ENCODE results near the gene PPP4R4.
"Not testable (repeated sequence)": the region's sequence is repeated elsewhere in the genome, so short reads cannot be mapped to it uniquely, and the experiment has no call there.

PPP4R4 gene

DNA sequence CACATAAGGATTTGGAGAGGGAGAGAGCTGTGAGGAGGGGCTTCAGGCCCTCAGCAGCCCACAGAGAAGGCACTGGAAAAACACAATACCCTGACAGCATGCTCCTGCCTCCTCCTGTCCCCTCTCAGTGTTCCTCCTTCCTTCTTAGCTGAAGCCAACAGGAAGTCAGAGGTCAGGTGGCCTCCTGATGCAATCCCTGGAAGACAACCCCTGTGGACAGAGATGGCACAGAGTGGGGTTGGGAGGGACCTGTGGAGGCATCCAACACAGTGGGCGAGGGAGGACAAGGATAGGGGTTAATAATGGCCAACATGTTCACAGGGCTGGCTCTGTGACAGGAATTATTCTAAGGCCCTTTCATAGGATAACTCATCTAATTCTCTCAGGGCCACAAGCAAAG is 29.4 kb upstream of the PPP4R4 start:
- no peak overlapping the region for H3K4me3 ChIP-seq (ENCODE audit: low read depth, low read length)
- TF ChIP-seq, protein P1, sequence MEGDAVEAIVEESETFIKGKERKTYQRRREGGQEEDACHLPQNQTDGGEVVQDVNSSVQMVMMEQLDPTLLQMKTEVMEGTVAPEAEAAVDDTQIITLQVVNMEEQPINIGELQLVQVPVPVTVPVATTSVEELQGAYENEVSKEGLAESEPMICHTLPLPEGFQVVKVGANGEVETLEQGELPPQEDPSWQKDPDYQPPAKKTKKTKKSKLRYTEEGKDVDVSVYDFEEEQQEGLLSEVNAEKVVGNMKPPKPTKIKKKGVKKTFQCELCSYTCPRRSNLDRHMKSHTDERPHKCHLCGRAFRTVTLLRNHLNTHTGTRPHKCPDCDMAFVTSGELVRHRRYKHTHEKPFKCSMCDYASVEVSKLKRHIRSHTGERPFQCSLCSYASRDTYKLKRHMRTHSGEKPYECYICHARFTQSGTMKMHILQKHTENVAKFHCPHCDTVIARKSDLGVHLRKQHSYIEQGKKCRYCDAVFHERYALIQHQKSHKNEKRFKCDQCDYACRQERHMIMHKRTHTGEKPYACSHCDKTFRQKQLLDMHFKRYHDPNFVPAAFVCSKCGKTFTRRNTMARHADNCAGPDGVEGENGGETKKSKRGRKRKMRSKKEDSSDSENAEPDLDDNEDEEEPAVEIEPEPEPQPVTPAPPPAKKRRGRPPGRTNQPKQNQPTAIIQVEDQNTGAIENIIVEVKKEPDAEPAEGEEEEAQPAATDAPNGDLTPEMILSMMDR (IDR thresholded peaks at IDR 0.05; ENCODE audit: borderline replicate concordance, insufficient read depth, low read depth, low read length) = no peak

DNA sequence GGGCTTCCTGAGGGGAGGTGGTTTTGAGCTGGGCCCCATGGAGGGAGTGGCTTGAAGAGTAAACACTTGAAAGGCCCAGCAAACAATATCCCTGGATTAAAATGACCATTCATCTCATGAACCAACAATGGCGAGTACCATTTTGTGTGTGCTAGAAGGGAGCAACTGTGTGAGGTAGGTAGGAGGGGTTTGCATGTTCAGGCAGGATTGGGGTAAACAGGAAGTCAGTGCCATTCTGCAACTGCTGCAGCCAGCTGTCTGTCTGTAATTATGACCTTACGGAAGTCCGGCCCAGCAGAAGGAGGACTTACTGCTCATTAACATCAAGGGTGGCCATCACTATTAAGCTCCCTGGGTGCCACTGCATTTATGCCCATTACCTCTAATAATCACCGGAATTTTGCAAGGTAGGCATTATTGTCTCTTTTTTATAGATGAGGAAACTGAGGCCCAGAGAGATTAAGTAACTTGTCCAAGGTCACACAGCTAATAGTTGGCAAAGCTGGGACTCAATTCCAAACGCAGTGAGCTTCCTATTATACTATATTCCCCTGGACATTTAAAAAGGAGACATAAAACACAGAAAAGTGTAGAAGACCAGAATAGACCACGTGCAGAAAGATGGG is 28.1 kb upstream of the PPP4R4 start:
- TF ChIP-seq, protein P1 (IDR thresholded peaks at IDR 0.05; ENCODE audit: borderline replicate concordance, insufficient read depth, low read depth, low read length) = no peak
- H3K4me3 ChIP-seq (ENCODE audit: low read depth, low read length) = no peak overlapping the region

DNA sequence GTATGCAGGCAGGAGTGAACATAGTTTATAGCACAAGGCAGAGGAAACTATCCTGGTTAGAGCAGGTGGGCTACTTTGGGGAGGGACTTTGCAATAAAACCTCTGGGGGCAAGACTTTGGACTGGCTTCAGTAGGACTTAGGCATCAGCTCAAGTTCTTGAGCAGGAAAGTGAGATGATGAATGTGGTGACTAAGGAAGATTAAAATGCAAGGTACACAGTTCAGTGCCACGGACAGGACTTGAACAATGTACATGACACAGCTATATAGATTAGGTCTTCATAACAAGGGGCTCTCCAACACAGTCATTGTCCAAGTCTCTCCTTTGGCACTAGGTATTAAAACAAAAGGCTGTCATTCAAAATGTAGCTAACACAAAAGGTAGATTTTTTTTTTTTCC is 21.4 kb upstream of the PPP4R4 start:
- TF ChIP-seq, protein P1 (IDR thresholded peaks at IDR 0.05; ENCODE audit: borderline replicate concordance, insufficient read depth, low read depth, low read length) = no peak
- H3K4me3 ChIP-seq (ENCODE audit: low read depth, low read length) = no peak overlapping the region

DNA sequence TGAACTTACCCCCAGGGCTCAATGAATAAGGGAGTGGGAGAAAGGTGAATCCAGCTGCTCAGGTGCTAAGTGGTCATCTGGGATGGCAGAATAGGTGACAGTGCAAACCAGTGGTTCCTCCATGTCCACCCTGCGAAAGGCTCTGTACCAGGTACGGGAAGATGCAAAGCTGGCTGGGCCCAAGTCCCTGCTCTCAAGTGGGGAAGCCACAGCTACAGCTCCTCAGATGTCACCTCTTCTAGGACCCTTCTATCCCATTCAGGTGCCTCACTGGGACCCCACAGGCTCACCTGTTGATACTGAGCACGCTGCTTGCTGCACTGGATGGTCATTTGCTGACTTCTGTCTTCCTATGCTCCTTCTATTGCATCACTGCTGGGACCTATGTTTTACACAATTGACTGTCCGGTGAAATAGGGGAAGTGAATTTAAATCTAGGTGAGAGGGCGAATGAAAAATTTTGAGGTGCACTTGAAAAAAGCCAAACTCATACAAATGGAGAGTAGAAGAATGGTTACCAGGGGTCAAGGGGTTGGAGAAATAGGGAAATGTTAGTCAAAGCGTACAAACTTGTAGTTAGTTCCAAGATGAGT is 20.3 kb upstream of the PPP4R4 start:
- H3K4me3 ChIP-seq (ENCODE audit: low read depth, low read length) = no peak overlapping the region
- TF ChIP-seq, protein P1 (IDR thresholded peaks at IDR 0.05; ENCODE audit: borderline replicate concordance, insufficient read depth, low read depth, low read length) = no peak

DNA sequence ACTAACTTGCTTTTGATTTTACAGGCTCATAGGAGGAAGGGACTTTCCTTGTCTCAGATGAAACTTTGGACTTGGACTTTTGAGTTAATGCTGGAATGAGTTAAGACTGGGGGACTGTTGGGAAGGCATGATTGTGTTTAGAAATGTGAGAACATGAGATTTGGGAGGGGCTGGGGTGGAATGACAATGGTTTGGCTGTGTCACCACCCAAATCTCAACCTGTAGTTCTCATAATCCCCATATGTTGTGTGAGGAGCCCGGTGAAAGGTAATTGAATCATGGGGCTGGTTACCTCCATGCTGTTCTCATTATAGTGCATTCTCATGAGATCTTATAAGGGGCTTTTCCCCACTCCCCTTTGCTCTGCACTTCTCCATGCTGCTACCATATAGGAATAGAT is 18.0 kb upstream of the PPP4R4 start:
- not testable (repeated sequence) for H3K4me3 ChIP-seq (ENCODE audit: low read depth, low read length)

DNA sequence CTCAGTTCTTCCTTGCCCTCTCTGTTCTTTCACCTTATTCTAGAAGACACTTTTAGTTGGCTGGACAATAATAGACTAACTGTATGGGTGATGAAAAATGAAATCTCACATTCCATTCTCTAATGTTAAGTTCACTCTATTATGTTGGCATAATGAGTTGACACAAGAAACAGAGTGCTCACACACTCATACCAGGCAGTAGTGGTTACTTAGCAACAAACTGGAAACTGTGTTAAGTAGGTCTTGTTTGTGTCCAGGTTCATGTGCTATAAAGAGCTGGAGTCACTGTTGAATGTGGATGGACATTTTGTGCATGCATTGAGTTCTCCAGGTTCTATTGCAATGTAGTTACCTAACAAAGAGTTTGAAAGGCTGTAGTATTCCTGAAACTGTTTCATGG is 16.9 kb upstream of the PPP4R4 start:
- H3K4me3 ChIP-seq (ENCODE audit: low read depth, low read length) = no peak overlapping the region
- TF ChIP-seq, protein P1 (IDR thresholded peaks at IDR 0.05; ENCODE audit: borderline replicate concordance, insufficient read depth, low read depth, low read length) = no peak

DNA sequence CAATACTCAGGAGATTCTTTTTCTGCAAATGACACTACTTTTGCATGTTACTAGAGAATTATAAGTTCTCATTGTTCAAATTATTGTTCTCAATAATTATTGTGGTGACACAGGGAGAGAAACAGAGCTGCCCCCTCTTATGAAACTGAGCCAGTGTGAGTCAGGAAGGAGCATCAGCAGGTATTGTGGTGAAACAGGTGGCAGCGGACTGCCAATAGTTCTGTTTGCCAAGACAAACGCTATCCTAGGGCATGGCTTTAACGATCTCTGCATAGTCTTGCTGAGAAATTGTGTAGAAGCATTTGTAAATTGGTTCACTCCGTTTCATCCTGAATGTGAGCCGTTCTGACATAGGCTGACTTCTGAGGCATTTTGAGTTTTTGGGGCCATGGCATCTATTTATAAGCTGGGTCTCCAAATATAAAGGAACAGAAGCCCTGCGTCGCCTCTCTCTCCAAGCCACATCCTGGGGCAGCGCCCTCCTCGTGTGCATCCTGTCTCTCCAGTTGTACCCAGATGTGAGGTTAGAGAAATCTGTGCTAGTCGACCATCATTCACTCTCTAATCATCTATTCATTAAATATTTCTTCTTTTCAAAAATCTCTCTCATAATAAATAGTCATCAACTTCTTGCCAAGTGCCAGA is 15.8 kb upstream of the PPP4R4 start:
- no peak overlapping the region for H3K4me3 ChIP-seq (ENCODE audit: low read depth, low read length)
- TF ChIP-seq, protein P1 (IDR thresholded peaks at IDR 0.05; ENCODE audit: borderline replicate concordance, insufficient read depth, low read depth, low read length) = no peak

Measured in GM12875 (cell line).